NB4 (cell line): ENCODE data around the gene GGN.

ENCODE experiments used
- MYC ChIP-seq: IDR thresholded peaks from 2 replicates; pipeline ENCODE4 v1.6.1; 2011; ENCODE audit warnings: low read depth, low read length
- POLR2A ChIP-seq: IDR thresholded peaks from 2 replicates; pipeline ENCODE4 v1.6.1; 2011; ENCODE audit warnings: mild to moderate bottlenecking; ENCODE audit not compliant: insufficient read length; ENCODE audit errors: extremely low read depth
- TF ChIP-seq, protein P1 (sequence below): IDR thresholded peaks from one replicate; pipeline ENCODE4 v1.5.1; 2012; ENCODE audit warnings: low read depth, low read length

DNA sequence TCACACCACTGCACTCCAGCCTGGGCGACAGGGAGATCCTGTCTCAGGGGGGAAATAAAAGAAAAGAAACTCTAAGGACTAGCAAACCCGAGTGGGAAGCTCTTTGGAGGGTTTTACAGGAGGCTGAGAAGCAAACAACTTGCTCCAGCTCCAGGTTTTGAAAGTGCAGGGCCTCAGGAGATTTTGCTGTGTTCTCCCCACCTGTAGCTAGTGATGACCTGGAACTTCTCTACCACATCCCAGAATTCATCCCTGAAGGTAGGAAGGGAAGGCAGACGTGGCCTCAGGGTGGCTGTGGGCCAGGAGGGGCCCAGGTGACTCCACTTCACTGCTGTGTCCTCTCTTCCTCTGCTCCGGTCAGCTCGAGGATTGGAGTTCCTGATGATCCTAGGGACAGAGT, 29.8 kb downstream of the GGN start:
- no peak for TF ChIP-seq POLR2A
- TF ChIP-seq, protein P1, sequence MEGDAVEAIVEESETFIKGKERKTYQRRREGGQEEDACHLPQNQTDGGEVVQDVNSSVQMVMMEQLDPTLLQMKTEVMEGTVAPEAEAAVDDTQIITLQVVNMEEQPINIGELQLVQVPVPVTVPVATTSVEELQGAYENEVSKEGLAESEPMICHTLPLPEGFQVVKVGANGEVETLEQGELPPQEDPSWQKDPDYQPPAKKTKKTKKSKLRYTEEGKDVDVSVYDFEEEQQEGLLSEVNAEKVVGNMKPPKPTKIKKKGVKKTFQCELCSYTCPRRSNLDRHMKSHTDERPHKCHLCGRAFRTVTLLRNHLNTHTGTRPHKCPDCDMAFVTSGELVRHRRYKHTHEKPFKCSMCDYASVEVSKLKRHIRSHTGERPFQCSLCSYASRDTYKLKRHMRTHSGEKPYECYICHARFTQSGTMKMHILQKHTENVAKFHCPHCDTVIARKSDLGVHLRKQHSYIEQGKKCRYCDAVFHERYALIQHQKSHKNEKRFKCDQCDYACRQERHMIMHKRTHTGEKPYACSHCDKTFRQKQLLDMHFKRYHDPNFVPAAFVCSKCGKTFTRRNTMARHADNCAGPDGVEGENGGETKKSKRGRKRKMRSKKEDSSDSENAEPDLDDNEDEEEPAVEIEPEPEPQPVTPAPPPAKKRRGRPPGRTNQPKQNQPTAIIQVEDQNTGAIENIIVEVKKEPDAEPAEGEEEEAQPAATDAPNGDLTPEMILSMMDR: no peak
- TF ChIP-seq MYC: no peak
